Mesothelial cell of epicardium (in vitro differentiated cells): ENCODE data around the gene MAFB. TPM values are rescaled to one million over a fixed set of nuclear protein-coding genes. Genes with fewer than 3 reads are reported as not detected.

ENCODE experiments used
- DNase-seq, 2 experiments: peaks; one replicate each; pipeline ENCODE4 v3.0.0; 2021; ENCODE audit warnings: low spot score in 2 of 2; ENCODE audit not compliant: unreplicated experiment in 2 of 2
- H3K27ac Mint-ChIP-seq: 2 replicates; pipeline ENCODE4 v1.8.0; 2021; ENCODE audit warnings: mixed read lengths
- H3K27me3 Mint-ChIP-seq: 2 replicates; pipeline ENCODE4 v1.8.0; 2021; ENCODE audit warnings: low read depth, mixed read lengths
- H3K36me3 Mint-ChIP-seq: 2 replicates; pipeline ENCODE4 v1.8.0; 2021; ENCODE audit warnings: mixed read lengths
- H3K4me1 Mint-ChIP-seq: 2 replicates; pipeline ENCODE4 v1.8.0; 2021; ENCODE audit warnings: mixed read lengths
- H3K4me3 Mint-ChIP-seq: 2 replicates; pipeline ENCODE4 v1.8.0; 2021; ENCODE audit warnings: mild to moderate bottlenecking, moderate library complexity, mixed read lengths
- H3K9me3 Mint-ChIP-seq: 2 replicates; pipeline ENCODE4 v1.8.0; 2021; ENCODE audit warnings: mixed read lengths
- CTCF ChIP-seq: fragments of 200-600 bp; sonication (generic); IDR thresholded peaks from one replicate; pipeline ENCODE4 v1.5.0; 2021; ENCODE audit warnings: antibody characterized with exemption; ENCODE audit not compliant: unreplicated experiment
- total RNA-seq: library from RNA; stranded (reverse); gene quantifications from 3 replicates; pipeline ENCODE4 v1.2.1, GENCODE V29; 2021

MAFB gene
- total RNA-seq, 1 donor from 2014 or later: 11.1 TPM

DNA sequence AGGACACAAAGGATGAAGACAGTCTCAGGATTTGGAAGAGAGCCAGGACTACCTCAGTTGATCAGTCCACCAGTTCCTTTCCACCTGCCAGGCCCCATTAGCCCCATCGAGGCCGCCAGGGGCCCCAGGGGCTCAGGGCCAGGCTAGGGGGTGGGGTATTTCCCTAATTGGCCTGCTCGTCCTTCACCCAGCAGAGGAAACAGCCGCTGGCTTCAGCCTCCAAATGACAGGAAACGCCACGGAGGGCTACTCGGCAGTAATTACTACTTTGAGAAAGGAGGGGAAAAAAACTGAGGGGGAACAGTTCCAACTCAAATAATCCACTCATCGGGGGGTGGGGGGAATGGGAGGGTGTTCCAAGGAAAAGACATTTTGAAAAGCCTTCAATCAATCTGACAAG lies 42.7 kb downstream of the MAFB start:
- Mint-ChIP-seq H3K27me3 (no peaks in the 10 kb centered on the region), H3K4me3 (no peak overlapping the region), H3K9me3 (no peaks in the 10 kb centered on the region), H3K36me3 (no peaks in the 10 kb centered on the region), H3K27ac (no peak overlapping the region), H3K4me1 (peaks cover 21% of the 10 kb centered on the region)
- TF ChIP-seq CTCF: no peak
- no peak for DNase-seq

DNA sequence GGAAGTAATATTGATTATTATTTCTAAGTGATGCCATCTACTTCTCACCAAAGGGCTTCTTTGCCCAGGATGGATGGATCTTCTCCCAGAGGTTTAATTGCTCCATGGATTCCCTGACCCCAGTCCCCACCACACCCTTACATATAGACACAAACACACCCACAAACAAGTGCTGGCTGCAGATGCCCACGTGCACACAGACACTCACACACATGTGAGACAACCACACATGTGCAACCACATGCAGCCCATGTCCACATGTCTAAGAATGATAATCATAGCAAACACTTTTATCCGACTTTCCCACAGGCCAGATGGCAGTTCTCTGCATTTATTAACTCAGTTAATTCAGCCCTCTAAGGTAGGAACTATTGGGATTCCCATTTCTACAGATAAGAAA lies 44.2 kb downstream of the MAFB start:
- TF ChIP-seq CTCF: no peak
- no peak overlapping the region for H3K27ac Mint-ChIP-seq
- no peaks in the 10 kb centered on the region for H3K27me3 Mint-ChIP-seq
- no peaks in the 10 kb centered on the region for H3K9me3 Mint-ChIP-seq
- no peak overlapping the region for H3K4me3 Mint-ChIP-seq
- H3K36me3 Mint-ChIP-seq: no peaks in the 10 kb centered on the region
- peaks cover 14% of the 10 kb centered on the region for H3K4me1 Mint-ChIP-seq
- no peak for DNase-seq

GRCh38 chr20:40643891-40644290 lies 45.1 kb downstream of the MAFB start:
- H3K4me1 Mint-ChIP-seq: peaks cover 14% of the 10 kb centered on the region
- TF ChIP-seq CTCF: no peak

GRCh38 chr20:40641809-40642208 lies 47.2 kb downstream of the MAFB start:
- H3K4me3 Mint-ChIP-seq: no peak overlapping the region
- no peaks in the 10 kb centered on the region for H3K36me3 Mint-ChIP-seq
- TF ChIP-seq CTCF: no peak
- no peak for DNase-seq
- H3K4me1 Mint-ChIP-seq: peaks cover 6% of the 10 kb centered on the region
- peaks cover 8% of the 10 kb centered on the region for H3K27me3 Mint-ChIP-seq
- H3K9me3 Mint-ChIP-seq: no peaks in the 10 kb centered on the region
- no peak overlapping the region for H3K27ac Mint-ChIP-seq

More at GRCh38 chr20:40643891-40644290, 45.1 kb downstream of the MAFB start:
- no peaks in the 10 kb centered on the region for H3K36me3 Mint-ChIP-seq
- H3K9me3 Mint-ChIP-seq: no peaks in the 10 kb centered on the region
- H3K27ac Mint-ChIP-seq: no peak overlapping the region
- H3K27me3 Mint-ChIP-seq: peaks cover 3% of the 10 kb centered on the region
- no peak for DNase-seq
- H3K4me3 Mint-ChIP-seq: no peak overlapping the region

GRCh38 chr20:40641202-40641601 lies 47.8 kb downstream of the MAFB start:
- no peak overlapping the region for H3K27ac Mint-ChIP-seq
- H3K9me3 Mint-ChIP-seq: no peaks in the 10 kb centered on the region
- no peaks in the 10 kb centered on the region for H3K36me3 Mint-ChIP-seq
- peaks cover 3% of the 10 kb centered on the region for H3K4me1 Mint-ChIP-seq
- DNase-seq: no peak
- H3K4me3 Mint-ChIP-seq: no peak overlapping the region
- peaks cover 8% of the 10 kb centered on the region for H3K27me3 Mint-ChIP-seq
- no peak for TF ChIP-seq CTCF

DNA sequence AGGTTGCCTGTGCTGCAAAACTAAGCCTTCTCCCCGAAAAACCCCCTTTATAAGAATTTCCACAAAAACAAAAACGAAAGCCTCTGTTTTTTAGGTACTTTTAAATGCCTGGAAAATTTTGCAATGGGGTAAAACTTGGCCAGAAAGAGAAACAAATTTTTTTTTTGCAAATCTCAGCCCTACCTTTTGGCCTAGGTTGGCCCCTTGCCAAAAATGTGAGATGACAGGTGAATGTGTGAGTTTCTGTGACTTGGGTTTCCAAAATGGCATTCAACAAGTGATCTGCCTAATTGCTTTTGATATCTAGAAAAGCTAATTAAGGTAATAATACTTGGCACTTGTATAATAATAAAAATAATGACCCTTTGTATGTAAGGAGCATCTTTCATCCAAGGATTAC lies 48.4 kb downstream of the MAFB start:
- no peak for DNase-seq
- H3K36me3 Mint-ChIP-seq: no peaks in the 10 kb centered on the region
- H3K9me3 Mint-ChIP-seq: no peaks in the 10 kb centered on the region

More for the DNA sequence above, 48.4 kb downstream of the MAFB start:
- Mint-ChIP-seq H3K27me3 (peaks cover 8% of the 10 kb centered on the region), H3K4me1 (no peaks in the 10 kb centered on the region), H3K4me3 (no peak overlapping the region), H3K27ac (no peak overlapping the region)
- no peak for TF ChIP-seq CTCF
